Measurements from ENCODE around the gene SLX4IP. TPM values are rescaled to one million over a fixed set of nuclear protein-coding genes. Genes with fewer than 3 reads are reported as not detected.

Gene SLX4IP
- total and polyA plus RNA-seq, 4 donors: 1.2 to 9.5 (median 4.3) TPM

DNA sequence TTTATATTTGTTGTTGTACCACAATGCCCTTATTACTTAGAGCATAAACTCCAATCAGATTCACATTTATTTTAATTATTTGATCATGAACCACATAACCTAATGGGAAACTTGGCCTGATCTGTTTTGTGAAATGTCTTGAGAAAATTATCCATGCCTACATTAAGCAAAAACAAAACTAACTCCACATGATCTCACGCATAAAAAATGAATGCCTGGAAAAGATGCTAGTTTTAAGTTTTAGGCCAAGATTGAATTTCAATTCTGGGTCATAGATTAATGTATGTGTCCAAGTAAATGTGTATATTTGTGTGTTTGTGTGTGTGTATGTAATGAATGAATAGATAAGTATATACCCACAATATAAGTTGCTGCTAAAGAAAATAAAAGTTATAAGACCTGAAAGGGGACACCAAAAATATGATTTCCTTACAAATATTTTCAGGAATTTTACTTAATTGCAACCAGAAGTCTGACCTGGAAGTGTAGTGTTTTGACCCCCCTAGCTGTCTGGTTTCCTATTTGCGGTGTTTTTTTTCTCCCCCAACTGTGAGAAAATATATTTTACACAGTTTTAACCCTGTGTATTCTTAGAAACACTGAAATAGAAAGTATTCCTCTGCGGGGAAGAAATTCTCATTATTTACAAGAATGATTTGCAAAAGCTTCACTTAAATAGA lies 141.4 kb downstream of the SLX4IP start:
- H3K27me3 ChIP-seq (ENCODE audit: control insufficient read depth in 3 of 3, insufficient read depth in 3 of 3, low read length in 2 of 3): no peaks in the 10 kb centered on the region
- no peaks in the 10 kb centered on the region for H3K36me3 ChIP-seq (ENCODE audit: control insufficient read depth in 4 of 4, insufficient read depth in 4 of 4, low read length in 4 of 4)
- no peak for TF ChIP-seq CTCF (IDR thresholded peaks at IDR 0.05; ENCODE audit: control extremely low read depth, extremely low read depth)
- 84 to 92% methylated on average over 3 of the region's 3 CpGs for WGBS, 2 donors
- ATAC-seq (ENCODE audit: insufficient read depth, low FRiP score) (no peak), DNase-seq (no peak)
- no peak overlapping the region for H3K4me3 ChIP-seq
- no peak overlapping the region for H3K9ac ChIP-seq (ENCODE audit: insufficient read depth in 1 of 2, low read length in 2 of 2)
- no peaks in the 10 kb centered on the region for H3K9me3 ChIP-seq (ENCODE audit: control insufficient read depth in 4 of 4, insufficient read depth in 3 of 4, low read length in 3 of 4)
- H3K4me1 ChIP-seq (ENCODE audit: control insufficient read depth in 5 of 5, insufficient read depth in 5 of 5, low read length in 5 of 5): no peaks in the 10 kb centered on the region
- no peak overlapping the region for H3K27ac ChIP-seq (ENCODE audit: low read depth in 1 of 2, low read length in 1 of 2)

GRCh38 chr20:10577648-10578047 lies 142.5 kb downstream of the SLX4IP start:
- H3K36me3 ChIP-seq (ENCODE audit: control insufficient read depth in 4 of 4, insufficient read depth in 4 of 4, low read length in 4 of 4): no peaks in the 10 kb centered on the region
- H3K9ac ChIP-seq (ENCODE audit: insufficient read depth in 1 of 2, low read length in 2 of 2): no peak overlapping the region
- no peak for TF ChIP-seq CTCF (IDR thresholded peaks at IDR 0.05; ENCODE audit: control extremely low read depth, extremely low read depth)

GRCh38 chr20:10578607-10579006 lies 143.5 kb downstream of the SLX4IP start:
- Histone ChIP-seq H3K27ac (ENCODE audit: low read depth in 1 of 2, low read length in 1 of 2) (no peak overlapping the region), H3K27me3 (ENCODE audit: control insufficient read depth in 3 of 3, insufficient read depth in 3 of 3, low read length in 2 of 3) (no peaks in the 10 kb centered on the region), H3K9ac (ENCODE audit: insufficient read depth in 1 of 2, low read length in 2 of 2) (no peak overlapping the region), H3K4me1 (ENCODE audit: control insufficient read depth in 5 of 5, insufficient read depth in 5 of 5, low read length in 5 of 5) (peaks cover 0 to 11% (median 0%) of the 10 kb centered on the region in 5 donors), H3K36me3 (ENCODE audit: control insufficient read depth in 4 of 4, insufficient read depth in 4 of 4, low read length in 4 of 4) (no peaks in the 10 kb centered on the region), H3K9me3 (ENCODE audit: control insufficient read depth in 4 of 4, insufficient read depth in 3 of 4, low read length in 3 of 4) (no peaks in the 10 kb centered on the region), H3K4me3 (no peak overlapping the region)
- no peak for TF ChIP-seq CTCF (IDR thresholded peaks at IDR 0.05; ENCODE audit: control extremely low read depth, extremely low read depth)
- no peak for DNase-seq
- 44 to 50% methylated on average over 2 of the region's 2 CpGs for WGBS, 2 donors
- ATAC-seq (ENCODE audit: insufficient read depth, low FRiP score): no peak

More at GRCh38 chr20:10577648-10578047, 142.5 kb downstream of the SLX4IP start:
- peaks cover 0 to 6% (median 0%) of the 10 kb centered on the region in 5 donors for H3K4me1 ChIP-seq (ENCODE audit: control insufficient read depth in 5 of 5, insufficient read depth in 5 of 5, low read length in 5 of 5)
- no peak for DNase-seq
- 83 to 92% methylated on average over 3 of the region's 3 CpGs for WGBS, 2 donors
- no peak overlapping the region for H3K27ac ChIP-seq (ENCODE audit: low read depth in 1 of 2, low read length in 1 of 2)
- no peak overlapping the region for H3K4me3 ChIP-seq
- H3K27me3 ChIP-seq (ENCODE audit: control insufficient read depth in 3 of 3, insufficient read depth in 3 of 3, low read length in 2 of 3): no peaks in the 10 kb centered on the region
- H3K9me3 ChIP-seq (ENCODE audit: control insufficient read depth in 4 of 4, insufficient read depth in 3 of 4, low read length in 3 of 4): no peaks in the 10 kb centered on the region
- ATAC-seq (ENCODE audit: insufficient read depth, low FRiP score): no peak

- H3K9ac ChIP-seq (ENCODE audit: insufficient read depth in 1 of 2, low read length in 2 of 2): no peak overlapping the region
- 96 to 100% methylated on average over 1 of the region's 1 CpG for WGBS, 2 donors
- no peak overlapping the region for H3K27ac ChIP-seq (ENCODE audit: low read depth in 1 of 2, low read length in 1 of 2)
- no peak overlapping the region for H3K4me3 ChIP-seq
- TF ChIP-seq CTCF (IDR thresholded peaks at IDR 0.05; ENCODE audit: control extremely low read depth, extremely low read depth): no peak
- DNase-seq (no peak), ATAC-seq (ENCODE audit: insufficient read depth, low FRiP score) (no peak)
- no peaks in the 10 kb centered on the region for H3K36me3 ChIP-seq (ENCODE audit: control insufficient read depth in 4 of 4, insufficient read depth in 4 of 4, low read length in 4 of 4)
- H3K4me1 ChIP-seq (ENCODE audit: control insufficient read depth in 5 of 5, insufficient read depth in 5 of 5, low read length in 5 of 5): peaks cover 0 to 11% (median 0%) of the 10 kb centered on the region in 5 donors
- H3K27me3 ChIP-seq (ENCODE audit: control insufficient read depth in 3 of 3, insufficient read depth in 3 of 3, low read length in 2 of 3): no peaks in the 10 kb centered on the region
- H3K9me3 ChIP-seq (ENCODE audit: control insufficient read depth in 4 of 4, insufficient read depth in 3 of 4, low read length in 3 of 4): no peaks in the 10 kb centered on the region
Observed at GRCh38 chr20:10579942-10580341, 144.8 kb downstream of the SLX4IP start.
